ENCODE data around the gene DPRX. TPM values are rescaled to one million over a fixed set of nuclear protein-coding genes. Genes with fewer than 3 reads are reported as not detected.

The DPRX gene
- total and polyA plus RNA-seq, 12 donors = 0.52 to 0.59 TPM; not detected in 10

- TF ChIP-seq, protein P1, sequence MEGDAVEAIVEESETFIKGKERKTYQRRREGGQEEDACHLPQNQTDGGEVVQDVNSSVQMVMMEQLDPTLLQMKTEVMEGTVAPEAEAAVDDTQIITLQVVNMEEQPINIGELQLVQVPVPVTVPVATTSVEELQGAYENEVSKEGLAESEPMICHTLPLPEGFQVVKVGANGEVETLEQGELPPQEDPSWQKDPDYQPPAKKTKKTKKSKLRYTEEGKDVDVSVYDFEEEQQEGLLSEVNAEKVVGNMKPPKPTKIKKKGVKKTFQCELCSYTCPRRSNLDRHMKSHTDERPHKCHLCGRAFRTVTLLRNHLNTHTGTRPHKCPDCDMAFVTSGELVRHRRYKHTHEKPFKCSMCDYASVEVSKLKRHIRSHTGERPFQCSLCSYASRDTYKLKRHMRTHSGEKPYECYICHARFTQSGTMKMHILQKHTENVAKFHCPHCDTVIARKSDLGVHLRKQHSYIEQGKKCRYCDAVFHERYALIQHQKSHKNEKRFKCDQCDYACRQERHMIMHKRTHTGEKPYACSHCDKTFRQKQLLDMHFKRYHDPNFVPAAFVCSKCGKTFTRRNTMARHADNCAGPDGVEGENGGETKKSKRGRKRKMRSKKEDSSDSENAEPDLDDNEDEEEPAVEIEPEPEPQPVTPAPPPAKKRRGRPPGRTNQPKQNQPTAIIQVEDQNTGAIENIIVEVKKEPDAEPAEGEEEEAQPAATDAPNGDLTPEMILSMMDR (IDR thresholded peaks at IDR 0.05) = peak in 8 of 9 donors; percentile 9 to 61 (median 47)
- H3K36me3 ChIP-seq = no peaks in the 10 kb centered on the region
- intact Hi-C loops (cut with DNase I) = loop anchor here in 2 of 10 donors (2.0 to 10.0 kb wide), 3 partner anchors 58 to 154 kb away; no protein-coding TSS in a partner anchor
- no peak overlapping the region for H3K4me3 ChIP-seq
- WGBS, 2 donors = 8 to 9% methylated on average over 6 of the region's 6 CpGs
- DNase-seq (peak in 1 of 2 donors; percentile 41), ATAC-seq (peak in 6 of 8 donors; percentile 71 to 90 (median 78))
- peak overlapping the region in 7 of 10 donors; percentile 28 to 82 (median 48) for H3K27ac ChIP-seq
- H3K4me1 ChIP-seq = peaks cover 0 to 16% (median 0%) of the 10 kb centered on the region in 9 donors
- H3K9me3 ChIP-seq = peaks cover 0 to 34% (median 1%) of the 10 kb centered on the region in 11 donors
- H3K27me3 ChIP-seq = peaks cover 0 to 12% (median 0%) of the 10 kb centered on the region in 7 donors
Measured at GRCh38 chr19:53659292-53659691, 27.5 kb downstream of the DPRX start.

GRCh38 chr19:53660584-53660983 lies 28.8 kb downstream of the DPRX start:
- Histone ChIP-seq H3K4me1 (peaks cover 0 to 16% (median 0%) of the 10 kb centered on the region in 9 donors), H3K27ac (peak overlapping the region in 4 of 10 donors; percentile 6 to 82 (median 22)), H3K27me3 (peaks cover 0 to 12% (median 0%) of the 10 kb centered on the region in 7 donors), H3K9me3 (peaks cover 0 to 21% (median 0%) of the 10 kb centered on the region in 11 donors), H3K4me3 (no peak overlapping the region), H3K36me3 (no peaks in the 10 kb centered on the region)
- TF ChIP-seq, protein P1 (IDR thresholded peaks at IDR 0.05) = no peak
- 73 to 85% methylated on average over 4 of the region's 4 CpGs for WGBS, 2 donors
- no peak for ATAC-seq
- intact Hi-C loops (cut with DNase I) = loop anchor here in 1 of 10 donors (10.0 kb wide), 1 partner anchor 84 kb away; no protein-coding TSS in a partner anchor
- no peak for DNase-seq

DNA sequence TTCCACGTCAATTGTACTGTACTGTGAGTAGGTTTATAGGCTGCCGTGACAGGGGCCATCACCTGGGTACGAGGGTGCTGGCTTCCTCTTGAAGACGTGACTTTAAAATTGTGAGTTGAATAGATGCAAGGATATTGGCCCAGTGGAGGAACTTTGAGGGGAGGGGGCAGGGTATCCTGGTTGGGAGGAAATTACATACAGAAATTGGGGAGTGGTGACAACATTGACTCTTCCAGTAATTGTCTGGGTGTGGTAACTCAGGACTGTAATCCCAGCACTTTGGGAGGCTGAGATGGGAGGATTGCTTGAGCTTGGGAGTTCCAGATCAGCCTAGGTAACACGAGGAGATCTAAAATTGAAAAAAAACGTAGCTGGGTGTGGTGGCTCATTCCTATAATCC lies 30.4 kb downstream of the DPRX start:
- Histone ChIP-seq H3K9me3 (peaks cover 0 to 5% (median 0%) of the 10 kb centered on the region in 11 donors), H3K27ac (peak overlapping the region in 1 of 10 donors; percentile 82), H3K4me1 (peaks cover 0 to 15% (median 0%) of the 10 kb centered on the region in 9 donors), H3K27me3 (peaks cover 0 to 12% (median 0%) of the 10 kb centered on the region in 7 donors), H3K36me3 (no peaks in the 10 kb centered on the region), H3K4me3 (no peak overlapping the region)
- DNase-seq = no peak
- intact Hi-C loops (cut with DNase I) = loop anchor here in 1 of 10 donors (10.0 kb wide), 1 partner anchor 83 kb away; no protein-coding TSS in a partner anchor
- TF ChIP-seq, protein P1 (IDR thresholded peaks at IDR 0.05) = no peak
- ATAC-seq = peak in 2 of 8 donors; percentile 51 to 66
- WGBS, 2 donors = 58 to 67% methylated on average over 6 of the region's 6 CpGs

- DNase-seq = no peak
- no peak for ATAC-seq
- intact Hi-C loops (cut with DNase I) = loop anchor here in 1 of 10 donors (10.0 kb wide), 1 partner anchor 81 kb away; no protein-coding TSS in a partner anchor
- Histone ChIP-seq H3K4me3 (no peak overlapping the region), H3K27ac (no peak overlapping the region), H3K9me3 (no peaks in the 10 kb centered on the region), H3K36me3 (no peaks in the 10 kb centered on the region), H3K4me1 (peaks cover 0 to 5% (median 0%) of the 10 kb centered on the region in 9 donors), H3K27me3 (peaks cover 0 to 8% (median 0%) of the 10 kb centered on the region in 7 donors)
- TF ChIP-seq, protein P1 (IDR thresholded peaks at IDR 0.05) = no peak
- 82 to 89% methylated on average over 12 of the region's 12 CpGs for WGBS, 2 donors
Measured at GRCh38 chr19:53664152-53664551, 32.4 kb downstream of the DPRX start.
